MM.1S (cell line): ENCODE data around the gene DSCAM.

Experiments used
- DNase-seq: peaks from one replicate; pipeline ENCODE4 v3.0.0-alpha.2; 2015
- H2AFZ ChIP-seq: fragments of 300-600 bp; sonication (generic); 2 replicates; pipeline ENCODE4 v1.6.0; 2016; ENCODE audit warnings: antibody characterized with exemption, low read length
- H3F3A ChIP-seq: fragments of 300-600 bp; sonication (generic); 2 replicates; pipeline ENCODE4 v1.6.1; 2016; ENCODE audit warnings: mild to moderate bottlenecking, antibody characterized with exemption, low read length, moderate library complexity, mixed read lengths; ENCODE audit not compliant: insufficient read depth
- H3K27ac ChIP-seq: fragments of 300-600 bp; sonication (generic); 2 replicates; pipeline ENCODE4 v1.5.1; 2016; ENCODE audit warnings: mild to moderate bottlenecking, low read length
- H3K27me3 ChIP-seq: fragments of 300-600 bp; sonication (generic); replicated peaks from 2 replicates; pipeline ENCODE4 v1.6.0; 2016; ENCODE audit warnings: low read length; ENCODE audit not compliant: insufficient read depth
- H3K36me3 ChIP-seq: fragments of 300-600 bp; sonication (generic); replicated peaks from 2 replicates; pipeline ENCODE4 v1.6.1; 2016; ENCODE audit warnings: mild to moderate bottlenecking, low read length, mixed read lengths; ENCODE audit not compliant: insufficient read depth
- H3K4me1 ChIP-seq: fragments of 300-600 bp; sonication (generic); 2 replicates; pipeline ENCODE4 v1.6.1; 2016; ENCODE audit warnings: low read length, mixed read lengths
- H3K4me2 ChIP-seq: fragments of 300-600 bp; sonication (generic); 2 replicates; pipeline ENCODE4 v1.6.0; 2016; ENCODE audit warnings: low read depth, low read length
- H3K4me3 ChIP-seq: fragments of 300-600 bp; sonication (generic); 2 replicates; pipeline ENCODE4 v1.5.1; 2016; ENCODE audit warnings: low read length, mixed read lengths
- H3K79me2 ChIP-seq: fragments of 300-600 bp; sonication (generic); 2 replicates; pipeline ENCODE4 v1.6.1; 2016; ENCODE audit warnings: mixed run types, low read length, mixed read lengths
- H3K9ac ChIP-seq: fragments of 300-600 bp; sonication (generic); 2 replicates; pipeline ENCODE4 v1.6.1; 2016; ENCODE audit warnings: low read length, mixed read lengths
- H3K9me2 ChIP-seq: fragments of 300-600 bp; sonication (generic); replicated peaks from 2 replicates; pipeline ENCODE4 v1.6.1; 2016; ENCODE audit warnings: mild to moderate bottlenecking, low read length, mixed read lengths; ENCODE audit not compliant: insufficient read depth
- H3K9me3 ChIP-seq: fragments of 300-600 bp; sonication (generic); replicated peaks from 2 replicates; pipeline ENCODE4 v1.6.1; 2016; ENCODE audit warnings: mild to moderate bottlenecking, low read length, mixed read lengths; ENCODE audit not compliant: insufficient read depth
- H4K20me1 ChIP-seq: fragments of 300-600 bp; sonication (generic); 2 replicates; pipeline ENCODE4 v1.6.1; 2016; ENCODE audit warnings: mild to moderate bottlenecking, low read length, moderate library complexity, mixed read lengths; ENCODE audit not compliant: insufficient read depth
- EZH2 ChIP-seq: fragments of 300-600 bp; sonication (generic); optimal IDR thresholded peaks from 2 replicates; pipeline ENCODE3; 2017; ENCODE audit warnings: low read depth, mild to moderate bottlenecking, antibody characterized with exemption, low read length, mixed read lengths
- EZH2phosphoT487 ChIP-seq: fragments of 300-600 bp; sonication (generic); IDR thresholded peaks from 2 replicates; pipeline ENCODE4 v1.6.1; 2018; ENCODE audit warnings: antibody characterized with exemption, low read length
- TF ChIP-seq, protein P1 (sequence below): fragments of 300-600 bp; sonication (generic); IDR thresholded peaks from 2 replicates; pipeline ENCODE4 v1.5.1; 2016; ENCODE audit warnings: antibody characterized with exemption, low read length, mixed read lengths

DSCAM gene

DNA sequence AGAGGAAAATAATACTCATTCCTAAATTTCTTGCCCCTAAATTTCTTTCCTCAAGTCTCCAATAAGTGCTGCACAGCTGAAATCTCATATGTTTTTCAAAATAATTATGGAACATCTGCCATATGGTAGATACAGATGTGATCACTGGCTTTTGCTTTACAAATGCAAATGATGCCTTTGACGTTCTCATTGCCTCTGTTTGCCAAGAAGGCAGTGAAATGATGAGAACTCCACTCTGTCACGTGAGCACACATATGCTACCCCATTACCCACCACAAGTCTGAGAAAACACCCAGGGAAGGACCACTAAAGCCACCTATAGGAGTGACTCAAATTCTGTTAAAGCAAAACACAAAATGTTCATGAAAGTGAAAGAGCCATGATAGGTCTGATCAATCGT lies 43.9 kb downstream of the DSCAM start:
- Histone ChIP-seq H3K4me3 (no peak overlapping the region), H3K4me2 (no peak overlapping the region), H2AFZ (no peak overlapping the region), H3K9ac (no peak overlapping the region), H3K79me2 (no peaks in the 10 kb centered on the region), H3K27me3 (no peaks in the 10 kb centered on the region), H3K4me1 (no peaks in the 10 kb centered on the region), H3F3A (no peaks in the 10 kb centered on the region), H3K9me2 (no peaks in the 10 kb centered on the region), H3K9me3 (no peaks in the 10 kb centered on the region), H4K20me1 (no peaks in the 10 kb centered on the region), H3K36me3 (no peaks in the 10 kb centered on the region), H3K27ac (no peak overlapping the region)
- TF ChIP-seq EZH2, result no peak
- TF ChIP-seq, protein P1, sequence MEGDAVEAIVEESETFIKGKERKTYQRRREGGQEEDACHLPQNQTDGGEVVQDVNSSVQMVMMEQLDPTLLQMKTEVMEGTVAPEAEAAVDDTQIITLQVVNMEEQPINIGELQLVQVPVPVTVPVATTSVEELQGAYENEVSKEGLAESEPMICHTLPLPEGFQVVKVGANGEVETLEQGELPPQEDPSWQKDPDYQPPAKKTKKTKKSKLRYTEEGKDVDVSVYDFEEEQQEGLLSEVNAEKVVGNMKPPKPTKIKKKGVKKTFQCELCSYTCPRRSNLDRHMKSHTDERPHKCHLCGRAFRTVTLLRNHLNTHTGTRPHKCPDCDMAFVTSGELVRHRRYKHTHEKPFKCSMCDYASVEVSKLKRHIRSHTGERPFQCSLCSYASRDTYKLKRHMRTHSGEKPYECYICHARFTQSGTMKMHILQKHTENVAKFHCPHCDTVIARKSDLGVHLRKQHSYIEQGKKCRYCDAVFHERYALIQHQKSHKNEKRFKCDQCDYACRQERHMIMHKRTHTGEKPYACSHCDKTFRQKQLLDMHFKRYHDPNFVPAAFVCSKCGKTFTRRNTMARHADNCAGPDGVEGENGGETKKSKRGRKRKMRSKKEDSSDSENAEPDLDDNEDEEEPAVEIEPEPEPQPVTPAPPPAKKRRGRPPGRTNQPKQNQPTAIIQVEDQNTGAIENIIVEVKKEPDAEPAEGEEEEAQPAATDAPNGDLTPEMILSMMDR, result no peak
- TF ChIP-seq EZH2phosphoT487, result no peak
- DNase-seq, result no peak

- TF ChIP-seq, protein P1, result no peak
- TF ChIP-seq EZH2, result no peak
- no peak for TF ChIP-seq EZH2phosphoT487
- no peaks in the 10 kb centered on the region for H3K4me1 ChIP-seq
- H3K27ac ChIP-seq, result no peak overlapping the region
- no peak overlapping the region for H2AFZ ChIP-seq
- no peaks in the 10 kb centered on the region for H3K9me2 ChIP-seq
- H4K20me1 ChIP-seq, result no peaks in the 10 kb centered on the region
- H3K36me3 ChIP-seq, result no peaks in the 10 kb centered on the region
- H3K4me2 ChIP-seq, result no peak overlapping the region
- H3K9me3 ChIP-seq, result no peaks in the 10 kb centered on the region
- no peak overlapping the region for H3K9ac ChIP-seq
- no peaks in the 10 kb centered on the region for H3F3A ChIP-seq
- no peak for DNase-seq
- H3K4me3 ChIP-seq, result no peak overlapping the region
- H3K79me2 ChIP-seq, result no peaks in the 10 kb centered on the region
- no peaks in the 10 kb centered on the region for H3K27me3 ChIP-seq
Measured at GRCh38 chr21:40800126-40800525, 46.8 kb downstream of the DSCAM start.

GRCh38 chr21:40797891-40798290 lies 49.1 kb downstream of the DSCAM start:
- TF ChIP-seq EZH2phosphoT487 (no peak), EZH2 (no peak)
- TF ChIP-seq, protein P1, result no peak
- H3K9ac ChIP-seq, result no peak overlapping the region
- H4K20me1 ChIP-seq, result no peaks in the 10 kb centered on the region
- H2AFZ ChIP-seq, result no peak overlapping the region
- no peaks in the 10 kb centered on the region for H3K4me1 ChIP-seq
- no peaks in the 10 kb centered on the region for H3K27me3 ChIP-seq
- no peaks in the 10 kb centered on the region for H3F3A ChIP-seq
- no peaks in the 10 kb centered on the region for H3K36me3 ChIP-seq
- no peaks in the 10 kb centered on the region for H3K9me2 ChIP-seq
- H3K4me2 ChIP-seq, result no peak overlapping the region
- no peak for DNase-seq
- no peaks in the 10 kb centered on the region for H3K79me2 ChIP-seq
- H3K9me3 ChIP-seq, result no peaks in the 10 kb centered on the region
- no peak overlapping the region for H3K27ac ChIP-seq
- H3K4me3 ChIP-seq, result no peak overlapping the region

DNA sequence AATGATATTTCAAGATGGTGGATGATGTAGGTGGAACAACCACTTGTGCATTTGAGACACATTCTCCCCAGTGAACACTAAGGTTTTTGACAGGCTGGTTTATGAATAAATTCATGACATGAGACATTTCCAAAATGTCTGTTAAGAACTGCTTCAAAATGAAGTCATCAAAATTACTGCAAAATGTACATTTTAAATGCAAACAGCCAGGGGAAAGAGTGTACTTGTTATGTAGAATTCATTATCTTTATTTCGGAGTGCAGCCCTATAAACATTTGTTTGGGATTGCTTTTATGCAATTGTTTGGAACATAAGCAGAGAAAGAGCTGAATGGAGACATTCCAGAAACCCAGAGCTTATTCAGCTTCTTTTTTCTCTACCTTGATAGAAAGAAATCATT lies 49.5 kb downstream of the DSCAM start:
- Histone ChIP-seq H3K9ac (no peak overlapping the region), H3K4me3 (no peak overlapping the region), H3K27ac (no peak overlapping the region), H4K20me1 (no peaks in the 10 kb centered on the region), H3K4me1 (no peaks in the 10 kb centered on the region), H3K79me2 (no peaks in the 10 kb centered on the region), H3K27me3 (no peaks in the 10 kb centered on the region), H3K4me2 (no peak overlapping the region), H3K9me2 (no peaks in the 10 kb centered on the region), H3K36me3 (no peaks in the 10 kb centered on the region), H3F3A (no peaks in the 10 kb centered on the region), H3K9me3 (no peaks in the 10 kb centered on the region), H2AFZ (no peak overlapping the region)
- no peak for DNase-seq
- TF ChIP-seq, protein P1, result no peak
- no peak for TF ChIP-seq EZH2
- TF ChIP-seq EZH2phosphoT487, result no peak
